K562 (cell line): Measurements from ENCODE around the gene GIPC3. TPM values are rescaled to one million over a fixed set of nuclear protein-coding genes. Genes with fewer than 3 reads are reported as not detected.

Experiments
- BCOR ChIP-seq: fragments of 450-650 bp; IDR thresholded peaks from 2 replicates; pipeline ENCODE4 v1.6.1; 2016
- CHD2 ChIP-seq: IDR thresholded peaks from 2 replicates; pipeline ENCODE4 v1.6.1; 2011; ENCODE audit warnings: low read depth, low read length
- COPS2 ChIP-seq: fragments of 450-650 bp; conservative IDR thresholded peaks from 2 replicates; pipeline ENCODE4 v1.6.1; 2016; ENCODE audit warnings: mild to moderate bottlenecking, moderate library complexity
- EGR1 ChIP-seq: fragments of 450-650 bp; conservative IDR thresholded peaks from 2 replicates; pipeline ENCODE4 v1.6.1; 2017; ENCODE audit warnings: mild to moderate bottlenecking
- HMGN3 ChIP-seq: IDR thresholded peaks from 2 replicates; pipeline ENCODE4 v1.6.1; 2011; ENCODE audit warnings: borderline replicate concordance, low read depth, mild to moderate bottlenecking, mixed read lengths, low read length; ENCODE audit not compliant: insufficient read length; ENCODE audit errors: extremely low read depth
- POLR2A ChIP-seq: fragments of 450-650 bp; conservative IDR thresholded peaks from 2 replicates; pipeline ENCODE4 v1.6.1; 2016
- PYGO2 ChIP-seq: fragments of 450-650 bp; IDR thresholded peaks from 2 replicates; pipeline ENCODE4 v1.6.1; 2016; ENCODE audit warnings: mild to moderate bottlenecking, missing genetic modification characterization, moderate library complexity, missing compliant biosample characterization
- RB1 ChIP-seq: fragments of 450-650 bp; IDR thresholded peaks from 2 replicates; pipeline ENCODE4 v1.6.1; 2017; ENCODE audit warnings: low read depth, mild to moderate bottlenecking
- RBM22 ChIP-seq: fragments of 200-400 bp; formaldehyde crosslinking; IDR thresholded peaks from 2 replicates; pipeline ENCODE4 v1.6.1; 2018; ENCODE audit warnings: low read length, low read depth; ENCODE audit not compliant: poor library complexity, severe bottlenecking
- SAFB ChIP-seq: fragments of 200-400 bp; formaldehyde crosslinking; IDR thresholded peaks from 2 replicates; pipeline ENCODE4 v1.6.1; 2017; ENCODE audit warnings: low read depth, low read length, borderline replicate concordance
- ZNF121 ChIP-seq: sonication (generic); formaldehyde crosslinking; conservative IDR thresholded peaks from 2 replicates; pipeline ENCODE4 v1.8.0; 2022; ENCODE audit warnings: missing genetic modification reagents
- ZNF449 ChIP-seq: fragments of 250-450 bp; sonication (Bioruptor Pico); IDR thresholded peaks from 2 replicates; pipeline ENCODE4 v1.8.0; 2022; ENCODE audit warnings: moderate library complexity, mild to moderate bottlenecking, inconsistent platforms
- polyA plus RNA-seq, 8 experiments: library from polyadenylated mRNA; depleted of rRNA in 4 of 8; stranded (reverse) in 5 of 8; unstranded in 3 of 8; fragments of >200 nt; fragmentation: Nextera tagmentation in 2 of 8; fragmentation: Illumina TruSeq in 1 of 8; extraction: Ambion mirVana in 2 of 8; extraction: Trizol in 1 of 8; gene quantifications; 2 replicates each; pipeline versions ENCODE4 v1.2.1 to v1.2.3, GENCODE V29; 2011 to 2014; ENCODE audit warnings: inconsistent platforms in 1 of 8, missing spikeins in 1 of 8
- total RNA-seq, 7 experiments: library from RNA; depleted of rRNA in 6 of 7; stranded (reverse); fragments of >200 nt in 6 of 7; fragmentation: Illumina TruSeq in 2 of 7; extraction: Trizol in 2 of 7; gene quantifications; 2 replicates each; pipeline versions ENCODE4 v1.2.1 to v1.2.3, GENCODE V29; 2011 to 2021; ENCODE audit warnings: low replicate concordance in 1 of 7
- TF ChIP-seq, protein P1 (sequence below): fragments of 250-450 bp; sonication (Bioruptor Pico); IDR thresholded peaks from 2 replicates; pipeline ENCODE4 v1.5.1; 2021; ENCODE audit warnings: mild to moderate bottlenecking
- TF ChIP-seq, protein P2 (sequence below): fragments of 450-650 bp; IDR thresholded peaks from 2 replicates; pipeline ENCODE4 v1.6.1; 2016; ENCODE audit warnings: mild to moderate bottlenecking, moderate library complexity

GIPC3 gene
- total and polyA plus RNA-seq, 9 of the 15 experiments (the other 6 are each of a cell fraction or from before 2014, with no cell fraction given), result 0.03 to 3.6 (median 1.5) TPM; not detected in 1

DNA sequence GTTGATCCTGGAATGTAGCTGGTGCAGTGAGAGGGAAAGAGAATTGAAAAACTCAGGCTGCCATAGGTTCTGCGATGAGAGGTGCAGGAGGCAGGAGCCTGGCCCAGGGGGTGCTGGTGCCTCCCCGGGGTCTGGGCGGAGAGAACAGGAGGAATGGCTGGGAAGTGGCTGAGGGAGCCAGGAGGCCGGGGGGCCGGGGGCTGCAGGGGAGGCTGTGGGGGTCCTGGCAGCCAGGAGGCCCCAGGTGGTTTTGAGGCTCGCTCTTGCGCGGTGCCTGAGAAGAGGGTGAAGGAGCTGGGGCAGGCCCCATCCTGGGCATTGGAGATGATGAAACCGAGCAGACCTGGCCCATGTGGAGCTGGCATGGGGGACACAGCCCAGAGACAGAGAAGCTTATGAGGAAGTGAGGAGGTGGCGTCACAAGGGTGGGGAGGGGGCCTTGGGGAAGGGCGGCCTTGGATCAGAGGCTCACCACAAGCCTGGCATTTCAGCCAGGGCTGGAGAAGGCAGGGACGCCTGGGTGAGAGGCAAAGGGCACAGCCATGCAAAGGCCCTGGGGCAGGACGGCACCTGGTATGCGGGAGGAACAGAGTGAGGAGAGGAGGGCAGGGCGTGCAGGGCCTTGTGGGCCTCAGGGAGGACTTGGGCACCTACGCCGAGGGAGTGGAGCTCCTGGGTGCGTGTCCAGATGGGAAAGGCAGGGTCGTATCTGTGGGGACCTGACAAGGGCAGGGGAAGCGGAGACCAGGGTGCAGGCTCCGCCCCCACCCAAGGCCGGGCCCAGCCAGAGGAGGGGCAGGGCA, 47.6 kb upstream of the GIPC3 start (continued):
- TF ChIP-seq ZNF449 (CRISPR knock-in tag), result no peak
- TF ChIP-seq PYGO2 (tag), result no peak
- peak; percentile 57 for TF ChIP-seq POLR2A
- TF ChIP-seq, protein P1, sequence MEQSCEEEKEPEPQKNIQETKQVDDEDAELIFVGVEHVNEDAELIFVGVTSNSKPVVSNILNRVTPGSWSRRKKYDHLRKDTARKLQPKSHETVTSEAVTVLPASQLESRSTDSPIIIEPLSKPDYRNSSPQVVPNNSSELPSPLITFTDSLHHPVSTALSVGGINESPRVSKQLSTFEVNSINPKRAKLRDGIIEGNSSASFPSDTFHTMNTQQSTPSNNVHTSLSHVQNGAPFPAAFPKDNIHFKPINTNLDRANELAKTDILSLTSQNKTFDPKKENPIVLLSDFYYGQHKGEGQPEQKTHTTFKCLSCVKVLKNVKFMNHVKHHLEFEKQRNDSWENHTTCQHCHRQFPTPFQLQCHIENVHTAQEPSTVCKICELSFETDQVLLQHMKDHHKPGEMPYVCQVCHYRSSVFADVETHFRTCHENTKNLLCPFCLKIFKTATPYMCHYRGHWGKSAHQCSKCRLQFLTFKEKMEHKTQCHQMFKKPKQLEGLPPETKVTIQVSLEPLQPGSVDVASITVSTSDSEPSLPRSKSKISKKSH (CRISPR knock-in tag), result no peak
- TF ChIP-seq, protein P2, sequence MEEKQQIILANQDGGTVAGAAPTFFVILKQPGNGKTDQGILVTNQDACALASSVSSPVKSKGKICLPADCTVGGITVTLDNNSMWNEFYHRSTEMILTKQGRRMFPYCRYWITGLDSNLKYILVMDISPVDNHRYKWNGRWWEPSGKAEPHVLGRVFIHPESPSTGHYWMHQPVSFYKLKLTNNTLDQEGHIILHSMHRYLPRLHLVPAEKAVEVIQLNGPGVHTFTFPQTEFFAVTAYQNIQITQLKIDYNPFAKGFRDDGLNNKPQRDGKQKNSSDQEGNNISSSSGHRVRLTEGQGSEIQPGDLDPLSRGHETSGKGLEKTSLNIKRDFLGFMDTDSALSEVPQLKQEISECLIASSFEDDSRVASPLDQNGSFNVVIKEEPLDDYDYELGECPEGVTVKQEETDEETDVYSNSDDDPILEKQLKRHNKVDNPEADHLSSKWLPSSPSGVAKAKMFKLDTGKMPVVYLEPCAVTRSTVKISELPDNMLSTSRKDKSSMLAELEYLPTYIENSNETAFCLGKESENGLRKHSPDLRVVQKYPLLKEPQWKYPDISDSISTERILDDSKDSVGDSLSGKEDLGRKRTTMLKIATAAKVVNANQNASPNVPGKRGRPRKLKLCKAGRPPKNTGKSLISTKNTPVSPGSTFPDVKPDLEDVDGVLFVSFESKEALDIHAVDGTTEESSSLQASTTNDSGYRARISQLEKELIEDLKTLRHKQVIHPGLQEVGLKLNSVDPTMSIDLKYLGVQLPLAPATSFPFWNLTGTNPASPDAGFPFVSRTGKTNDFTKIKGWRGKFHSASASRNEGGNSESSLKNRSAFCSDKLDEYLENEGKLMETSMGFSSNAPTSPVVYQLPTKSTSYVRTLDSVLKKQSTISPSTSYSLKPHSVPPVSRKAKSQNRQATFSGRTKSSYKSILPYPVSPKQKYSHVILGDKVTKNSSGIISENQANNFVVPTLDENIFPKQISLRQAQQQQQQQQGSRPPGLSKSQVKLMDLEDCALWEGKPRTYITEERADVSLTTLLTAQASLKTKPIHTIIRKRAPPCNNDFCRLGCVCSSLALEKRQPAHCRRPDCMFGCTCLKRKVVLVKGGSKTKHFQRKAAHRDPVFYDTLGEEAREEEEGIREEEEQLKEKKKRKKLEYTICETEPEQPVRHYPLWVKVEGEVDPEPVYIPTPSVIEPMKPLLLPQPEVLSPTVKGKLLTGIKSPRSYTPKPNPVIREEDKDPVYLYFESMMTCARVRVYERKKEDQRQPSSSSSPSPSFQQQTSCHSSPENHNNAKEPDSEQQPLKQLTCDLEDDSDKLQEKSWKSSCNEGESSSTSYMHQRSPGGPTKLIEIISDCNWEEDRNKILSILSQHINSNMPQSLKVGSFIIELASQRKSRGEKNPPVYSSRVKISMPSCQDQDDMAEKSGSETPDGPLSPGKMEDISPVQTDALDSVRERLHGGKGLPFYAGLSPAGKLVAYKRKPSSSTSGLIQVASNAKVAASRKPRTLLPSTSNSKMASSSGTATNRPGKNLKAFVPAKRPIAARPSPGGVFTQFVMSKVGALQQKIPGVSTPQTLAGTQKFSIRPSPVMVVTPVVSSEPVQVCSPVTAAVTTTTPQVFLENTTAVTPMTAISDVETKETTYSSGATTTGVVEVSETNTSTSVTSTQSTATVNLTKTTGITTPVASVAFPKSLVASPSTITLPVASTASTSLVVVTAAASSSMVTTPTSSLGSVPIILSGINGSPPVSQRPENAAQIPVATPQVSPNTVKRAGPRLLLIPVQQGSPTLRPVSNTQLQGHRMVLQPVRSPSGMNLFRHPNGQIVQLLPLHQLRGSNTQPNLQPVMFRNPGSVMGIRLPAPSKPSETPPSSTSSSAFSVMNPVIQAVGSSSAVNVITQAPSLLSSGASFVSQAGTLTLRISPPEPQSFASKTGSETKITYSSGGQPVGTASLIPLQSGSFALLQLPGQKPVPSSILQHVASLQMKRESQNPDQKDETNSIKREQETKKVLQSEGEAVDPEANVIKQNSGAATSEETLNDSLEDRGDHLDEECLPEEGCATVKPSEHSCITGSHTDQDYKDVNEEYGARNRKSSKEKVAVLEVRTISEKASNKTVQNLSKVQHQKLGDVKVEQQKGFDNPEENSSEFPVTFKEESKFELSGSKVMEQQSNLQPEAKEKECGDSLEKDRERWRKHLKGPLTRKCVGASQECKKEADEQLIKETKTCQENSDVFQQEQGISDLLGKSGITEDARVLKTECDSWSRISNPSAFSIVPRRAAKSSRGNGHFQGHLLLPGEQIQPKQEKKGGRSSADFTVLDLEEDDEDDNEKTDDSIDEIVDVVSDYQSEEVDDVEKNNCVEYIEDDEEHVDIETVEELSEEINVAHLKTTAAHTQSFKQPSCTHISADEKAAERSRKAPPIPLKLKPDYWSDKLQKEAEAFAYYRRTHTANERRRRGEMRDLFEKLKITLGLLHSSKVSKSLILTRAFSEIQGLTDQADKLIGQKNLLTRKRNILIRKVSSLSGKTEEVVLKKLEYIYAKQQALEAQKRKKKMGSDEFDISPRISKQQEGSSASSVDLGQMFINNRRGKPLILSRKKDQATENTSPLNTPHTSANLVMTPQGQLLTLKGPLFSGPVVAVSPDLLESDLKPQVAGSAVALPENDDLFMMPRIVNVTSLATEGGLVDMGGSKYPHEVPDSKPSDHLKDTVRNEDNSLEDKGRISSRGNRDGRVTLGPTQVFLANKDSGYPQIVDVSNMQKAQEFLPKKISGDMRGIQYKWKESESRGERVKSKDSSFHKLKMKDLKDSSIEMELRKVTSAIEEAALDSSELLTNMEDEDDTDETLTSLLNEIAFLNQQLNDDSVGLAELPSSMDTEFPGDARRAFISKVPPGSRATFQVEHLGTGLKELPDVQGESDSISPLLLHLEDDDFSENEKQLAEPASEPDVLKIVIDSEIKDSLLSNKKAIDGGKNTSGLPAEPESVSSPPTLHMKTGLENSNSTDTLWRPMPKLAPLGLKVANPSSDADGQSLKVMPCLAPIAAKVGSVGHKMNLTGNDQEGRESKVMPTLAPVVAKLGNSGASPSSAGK, result no peak
- TF ChIP-seq BCOR, result peak; percentile 57
- TF ChIP-seq CHD2, result 0 out of 2 replicates have a peak, but pooled peaks have one; percentile 15
- no peak for TF ChIP-seq ZNF121 (CRISPR knock-in tag)
- TF ChIP-seq EGR1, result no peak
- TF ChIP-seq RBM22, result peak; percentile 67
- no peak for TF ChIP-seq COPS2
- no peak for TF ChIP-seq SAFB
- peak; percentile 24 for TF ChIP-seq HMGN3
- no peak for TF ChIP-seq RB1
